Measurements from ENCODE around the gene CIAO1. TPM values are rescaled to one million over a fixed set of nuclear protein-coding genes. Genes with fewer than 3 reads are reported as not detected.

CIAO1 gene
- polyA plus RNA-seq, 3 donors = 73.7 to 93.8 (median 89.4) TPM

- Histone ChIP-seq H3K36me3 (replicated peaks in 1 of 2; ENCODE audit: control insufficient read depth in 1 of 2, insufficient read depth in 2 of 2, low read length in 2 of 2) (peaks cover 27 to 65% of the 10 kb centered on the region in 2 donors), H2AFZ (ENCODE audit: insufficient read depth, low read depth, low read length, poor library complexity, severe bottlenecking) (no peak overlapping the region), H3K79me2 (ENCODE audit: insufficient read depth, low read length) (peaks cover 89% of the 10 kb centered on the region), H4K20me1 (ENCODE audit: insufficient read depth, low read length) (peaks cover 3% of the 10 kb centered on the region), H3K4me3 (replicated peaks in 1 of 3; ENCODE audit: low read depth in 2 of 3, low read length in 3 of 3) (peak overlapping the region in 1 of 3 experiments; percentile 67), H3K9me3 (replicated peaks in 1 of 2; ENCODE audit: control insufficient read depth in 1 of 2, insufficient read depth in 1 of 2, low read length in 2 of 2) (no peaks in the 10 kb centered on the region), H3K4me2 (replicated peaks; ENCODE audit: extremely low read depth, low read length, poor library complexity, severe bottlenecking) (peak overlapping the region; percentile 64), H3K9ac (ENCODE audit: insufficient read depth, low read length, poor library complexity, severe bottlenecking) (peak overlapping the region; percentile 67), H3K27ac (ENCODE audit: low read depth in 1 of 2, low read length in 2 of 2) (peak overlapping the region; percentile 94 to 99), H3K4me1 (ENCODE audit: control insufficient read depth in 1 of 2, insufficient read depth in 2 of 2, low read length in 2 of 2) (peaks cover 84 to 91% of the 10 kb centered on the region in 2 donors), H3K27me3 (ENCODE audit: control insufficient read depth in 2 of 2, insufficient read depth in 2 of 2, low read length in 2 of 2) (no peaks in the 10 kb centered on the region)
- peak; percentile 49 to 81 (median 56) for DNase-seq
- no peak for TF ChIP-seq CTCF (IDR thresholded peaks at IDR 0.05)
- H3K36me3 Mint-ChIP-seq = peaks cover 76 to 89% of the 10 kb centered on the region in 2 donors
- WGBS (ENCODE audit: insufficient coverage) = 69% methylated on average over 4 of the region's 7 CpGs
- H3K27ac Mint-ChIP-seq = peak overlapping the region; percentile 97 to 100 (median 98)
- H3K4me3 Mint-ChIP-seq = peak overlapping the region; percentile 50 to 85
- peaks cover 90% of the 10 kb centered on the region for H3K4me1 Mint-ChIP-seq
- H3K27me3 Mint-ChIP-seq (ENCODE audit: low read depth in 3 of 3) = peaks cover 0 to 5% (median 0%) of the 10 kb centered on the region in 3 donors
- intact Hi-C loops (cut with micrococcal nuclease) = loop anchor here (2.0 kb wide), 2 partner anchors 14 to 16 kb away; no protein-coding TSS in a partner anchor
- no peaks in the 10 kb centered on the region for H3K9me3 Mint-ChIP-seq
Observed at GRCh38 chr2:96258166-96259022, 7.6 kb upstream of the CIAO1 start.

- Histone ChIP-seq H3K27ac (ENCODE audit: low read depth in 1 of 2, low read length in 2 of 2) (peak overlapping the region; percentile 94 to 99), H3K27me3 (ENCODE audit: control insufficient read depth in 2 of 2, insufficient read depth in 2 of 2, low read length in 2 of 2) (no peaks in the 10 kb centered on the region), H2AFZ (ENCODE audit: insufficient read depth, low read depth, low read length, poor library complexity, severe bottlenecking) (no peak overlapping the region), H3K9me3 (replicated peaks in 1 of 2; ENCODE audit: control insufficient read depth in 1 of 2, insufficient read depth in 1 of 2, low read length in 2 of 2) (no peaks in the 10 kb centered on the region), H3K4me1 (ENCODE audit: control insufficient read depth in 1 of 2, insufficient read depth in 2 of 2, low read length in 2 of 2) (peaks cover 91 to 100% of the 10 kb centered on the region in 2 donors), H3K4me3 (replicated peaks in 1 of 3; ENCODE audit: low read depth in 2 of 3, low read length in 3 of 3) (peak overlapping the region in 1 of 3 experiments; percentile 67), H3K4me2 (replicated peaks; ENCODE audit: extremely low read depth, low read length, poor library complexity, severe bottlenecking) (peak overlapping the region; percentile 64), H3K36me3 (replicated peaks in 1 of 2; ENCODE audit: control insufficient read depth in 1 of 2, insufficient read depth in 2 of 2, low read length in 2 of 2) (peaks cover 23 to 64% of the 10 kb centered on the region in 2 donors), H4K20me1 (ENCODE audit: insufficient read depth, low read length) (peaks cover 12% of the 10 kb centered on the region), H3K79me2 (ENCODE audit: insufficient read depth, low read length) (peaks cover 89% of the 10 kb centered on the region), H3K9ac (ENCODE audit: insufficient read depth, low read length, poor library complexity, severe bottlenecking) (peak overlapping the region; percentile 67)
- Mint-ChIP-seq H3K36me3 (peaks cover 76 to 89% of the 10 kb centered on the region in 2 donors), H3K27me3 (ENCODE audit: low read depth in 3 of 3) (peaks cover 0 to 5% (median 0%) of the 10 kb centered on the region in 3 donors), H3K27ac (peak overlapping the region; percentile 97 to 100 (median 98)), H3K9me3 (no peaks in the 10 kb centered on the region), H3K4me3 (peak overlapping the region; percentile 31 to 84), H3K4me1 (peaks cover 97% of the 10 kb centered on the region)
- WGBS (ENCODE audit: insufficient coverage) = 77% methylated on average over 5 of the region's 5 CpGs
- intact Hi-C loops (cut with micrococcal nuclease) = loop anchor here (2.0 kb wide), 2 partner anchors 15 to 17 kb away; no protein-coding TSS in a partner anchor
- TF ChIP-seq CTCF (IDR thresholded peaks at IDR 0.05) = no peak
- peak in 1 of 3 donors; percentile 19 for DNase-seq
Observed at GRCh38 chr2:96259497-96259921, 6.5 kb upstream of the CIAO1 start.
